ENCODE data around the gene COL21A1. TPM values are rescaled to one million over a fixed set of nuclear protein-coding genes. Genes with fewer than 3 reads are reported as not detected.

Gene COL21A1
- total RNA-seq, 1 donor from 2014 or later = 1.2 TPM

DNA sequence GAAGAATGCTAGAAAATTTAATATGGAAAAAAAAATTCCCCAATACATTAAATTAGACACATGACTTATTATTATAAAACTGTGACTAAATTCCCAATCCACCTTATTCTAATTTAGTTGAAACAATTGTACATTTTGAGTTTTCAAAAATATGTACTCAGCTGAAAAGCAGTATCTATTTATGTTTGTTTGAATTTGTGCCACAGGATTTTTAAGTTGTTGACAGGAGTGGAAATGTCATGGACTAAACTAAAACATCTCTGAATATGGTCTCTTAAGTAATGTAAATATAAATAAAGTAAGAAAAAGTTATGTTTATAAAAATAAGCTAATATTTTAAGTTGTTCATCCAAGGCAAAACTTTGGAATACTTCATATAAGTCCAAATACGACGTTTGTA, 86.9 kb downstream of the COL21A1 start:
- Mint-ChIP-seq H3K4me3 (ENCODE audit: unreplicated experiment) (no peak overlapping the region), H3K27ac (ENCODE audit: unreplicated experiment) (no peak overlapping the region), H3K4me1 (ENCODE audit: unreplicated experiment) (no peaks in the 10 kb centered on the region), H3K27me3 (ENCODE audit: unreplicated experiment) (peaks cover 2% of the 10 kb centered on the region), H3K9me3 (ENCODE audit: unreplicated experiment) (no peaks in the 10 kb centered on the region), H3K36me3 (ENCODE audit: low read depth, unreplicated experiment) (no peaks in the 10 kb centered on the region)
- TF ChIP-seq, protein P1, sequence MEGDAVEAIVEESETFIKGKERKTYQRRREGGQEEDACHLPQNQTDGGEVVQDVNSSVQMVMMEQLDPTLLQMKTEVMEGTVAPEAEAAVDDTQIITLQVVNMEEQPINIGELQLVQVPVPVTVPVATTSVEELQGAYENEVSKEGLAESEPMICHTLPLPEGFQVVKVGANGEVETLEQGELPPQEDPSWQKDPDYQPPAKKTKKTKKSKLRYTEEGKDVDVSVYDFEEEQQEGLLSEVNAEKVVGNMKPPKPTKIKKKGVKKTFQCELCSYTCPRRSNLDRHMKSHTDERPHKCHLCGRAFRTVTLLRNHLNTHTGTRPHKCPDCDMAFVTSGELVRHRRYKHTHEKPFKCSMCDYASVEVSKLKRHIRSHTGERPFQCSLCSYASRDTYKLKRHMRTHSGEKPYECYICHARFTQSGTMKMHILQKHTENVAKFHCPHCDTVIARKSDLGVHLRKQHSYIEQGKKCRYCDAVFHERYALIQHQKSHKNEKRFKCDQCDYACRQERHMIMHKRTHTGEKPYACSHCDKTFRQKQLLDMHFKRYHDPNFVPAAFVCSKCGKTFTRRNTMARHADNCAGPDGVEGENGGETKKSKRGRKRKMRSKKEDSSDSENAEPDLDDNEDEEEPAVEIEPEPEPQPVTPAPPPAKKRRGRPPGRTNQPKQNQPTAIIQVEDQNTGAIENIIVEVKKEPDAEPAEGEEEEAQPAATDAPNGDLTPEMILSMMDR (IDR thresholded peaks at IDR 0.05; ENCODE audit: unreplicated experiment) = no peak
- DNase-seq (ENCODE audit: low spot score) = no peak

DNA sequence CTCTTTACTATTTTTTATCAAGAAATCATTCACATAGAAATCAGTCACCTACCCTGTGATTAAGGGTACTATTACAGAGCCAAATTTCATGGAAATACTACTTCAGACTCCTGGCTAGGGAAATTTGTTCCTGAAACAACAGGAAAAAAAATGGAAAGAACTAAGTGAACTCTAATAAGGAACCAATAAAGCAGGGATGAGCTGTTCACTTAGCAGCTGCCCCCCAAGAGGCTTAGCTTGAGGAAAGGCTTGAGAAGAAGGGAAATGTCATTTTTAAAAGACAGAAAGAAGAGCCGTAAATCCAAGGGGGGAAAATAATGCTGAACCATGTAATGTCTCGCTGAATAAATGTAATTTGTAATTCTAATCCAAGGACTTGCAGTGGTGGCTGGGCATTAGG, 88.8 kb downstream of the COL21A1 start:
- TF ChIP-seq, protein P1 (IDR thresholded peaks at IDR 0.05; ENCODE audit: unreplicated experiment) = no peak
- H3K9me3 Mint-ChIP-seq (ENCODE audit: unreplicated experiment) = peaks cover 5% of the 10 kb centered on the region
- H3K4me3 Mint-ChIP-seq (ENCODE audit: unreplicated experiment) = no peak overlapping the region
- no peak for DNase-seq (ENCODE audit: low spot score)
- H3K4me1 Mint-ChIP-seq (ENCODE audit: unreplicated experiment) = no peaks in the 10 kb centered on the region
- no peak overlapping the region for H3K27ac Mint-ChIP-seq (ENCODE audit: unreplicated experiment)
- peaks cover 4% of the 10 kb centered on the region for H3K27me3 Mint-ChIP-seq (ENCODE audit: unreplicated experiment)
- peaks cover 4% of the 10 kb centered on the region for H3K36me3 Mint-ChIP-seq (ENCODE audit: low read depth, unreplicated experiment)

DNA sequence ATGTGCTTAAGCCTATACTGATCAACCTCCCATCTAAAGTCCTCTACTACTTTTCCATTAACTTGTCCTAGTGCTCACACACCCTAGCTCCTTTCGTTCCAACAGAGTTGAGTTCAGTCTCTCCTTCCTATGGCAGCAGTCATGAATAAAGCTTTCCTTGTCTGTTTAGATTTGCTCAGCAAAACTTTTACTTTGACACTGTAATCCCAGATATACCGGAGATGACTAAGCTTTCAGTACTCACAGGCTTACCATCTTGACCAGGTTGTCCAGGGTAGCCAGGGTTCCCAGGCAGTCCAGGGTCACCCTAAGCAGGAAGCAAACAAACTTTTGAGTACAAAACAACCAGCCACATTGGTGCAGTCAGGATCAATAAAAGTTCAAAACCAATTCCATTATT, 90.7 kb downstream of the COL21A1 start:
- TF ChIP-seq, protein P1 (IDR thresholded peaks at IDR 0.05; ENCODE audit: unreplicated experiment) = no peak
- no peak for DNase-seq (ENCODE audit: low spot score)
- Mint-ChIP-seq H3K27me3 (ENCODE audit: unreplicated experiment) (peaks cover 4% of the 10 kb centered on the region), H3K4me3 (ENCODE audit: unreplicated experiment) (no peak overlapping the region), H3K27ac (ENCODE audit: unreplicated experiment) (no peak overlapping the region), H3K9me3 (ENCODE audit: unreplicated experiment) (peaks cover 5% of the 10 kb centered on the region), H3K4me1 (ENCODE audit: unreplicated experiment) (no peaks in the 10 kb centered on the region), H3K36me3 (ENCODE audit: low read depth, unreplicated experiment) (peaks cover 4% of the 10 kb centered on the region)

DNA sequence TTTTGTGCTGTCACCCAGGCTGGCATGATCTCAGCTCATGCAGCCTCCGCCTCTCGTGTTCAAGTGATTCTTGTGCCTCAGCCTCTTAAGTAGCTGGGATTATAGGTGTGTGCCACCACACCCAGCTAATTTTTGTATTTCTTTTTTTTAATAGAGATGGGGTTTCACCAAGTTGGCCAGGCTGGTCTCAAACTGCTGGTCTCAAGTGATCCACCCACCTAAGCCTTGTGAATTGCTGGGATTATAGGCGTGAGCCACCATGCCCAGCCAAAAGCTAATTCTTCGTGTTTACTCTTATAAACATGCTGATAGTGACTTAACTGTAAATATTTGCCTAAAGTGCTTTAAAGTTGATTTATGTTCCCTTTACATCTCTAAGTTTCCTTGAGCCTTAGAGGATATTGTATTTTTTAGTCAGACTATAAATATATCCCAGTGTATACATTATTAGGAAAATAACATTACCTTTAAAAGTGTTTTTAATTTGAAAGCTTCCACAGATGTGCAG, 91.7 kb downstream of the COL21A1 start:
- Mint-ChIP-seq H3K36me3 (ENCODE audit: low read depth, unreplicated experiment) (peaks cover 4% of the 10 kb centered on the region), H3K4me1 (ENCODE audit: unreplicated experiment) (no peaks in the 10 kb centered on the region)

DNA sequence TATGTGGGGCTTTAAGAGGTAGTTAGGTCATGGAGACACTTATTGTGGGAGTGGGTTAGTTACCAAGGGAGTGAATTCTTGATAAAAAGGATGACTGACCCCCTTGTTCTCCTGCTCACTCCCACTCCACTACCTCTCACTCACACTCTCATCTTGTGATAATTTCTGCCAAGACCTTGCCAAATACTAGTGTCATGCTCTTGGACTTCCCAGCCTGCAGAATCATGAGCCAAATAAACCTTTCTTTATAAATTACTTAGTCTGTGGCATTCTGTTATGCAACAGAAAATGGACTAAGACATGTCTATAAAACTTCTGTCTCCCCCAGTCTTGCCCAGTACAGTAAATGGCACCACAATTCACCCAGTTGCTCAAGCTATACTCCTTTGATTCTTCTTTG, 93.3 kb downstream of the COL21A1 start:
- Mint-ChIP-seq H3K4me3 (ENCODE audit: unreplicated experiment) (no peak overlapping the region), H3K27ac (ENCODE audit: unreplicated experiment) (no peak overlapping the region), H3K9me3 (ENCODE audit: unreplicated experiment) (peaks cover 5% of the 10 kb centered on the region), H3K36me3 (ENCODE audit: low read depth, unreplicated experiment) (peaks cover 4% of the 10 kb centered on the region), H3K27me3 (ENCODE audit: unreplicated experiment) (peaks cover 4% of the 10 kb centered on the region), H3K4me1 (ENCODE audit: unreplicated experiment) (no peaks in the 10 kb centered on the region)
- no peak for DNase-seq (ENCODE audit: low spot score)
- TF ChIP-seq, protein P1 (IDR thresholded peaks at IDR 0.05; ENCODE audit: unreplicated experiment) = no peak

More for the DNA sequence above, 91.7 kb downstream of the COL21A1 start:
- no peak for DNase-seq (ENCODE audit: low spot score)
- Mint-ChIP-seq H3K27ac (ENCODE audit: unreplicated experiment) (no peak overlapping the region), H3K9me3 (ENCODE audit: unreplicated experiment) (peaks cover 5% of the 10 kb centered on the region), H3K4me3 (ENCODE audit: unreplicated experiment) (no peak overlapping the region), H3K27me3 (ENCODE audit: unreplicated experiment) (peaks cover 4% of the 10 kb centered on the region)
- TF ChIP-seq, protein P1 (IDR thresholded peaks at IDR 0.05; ENCODE audit: unreplicated experiment) = no peak

Measured in endothelial cell (in vitro differentiated cells).